GM12891 (cell line): ENCODE results near the gene CERS6.

Source experiments
- POLR2A ChIP-seq: IDR thresholded peaks from 2 replicates; pipeline ENCODE4 v1.6.1; 2011; ENCODE audit warnings: low read depth, low read length, control low read depth
- TAF1 ChIP-seq: IDR thresholded peaks from 2 replicates; pipeline ENCODE4 v1.6.1; 2011; ENCODE audit warnings: low read depth, low read length, control low read depth

DNA sequence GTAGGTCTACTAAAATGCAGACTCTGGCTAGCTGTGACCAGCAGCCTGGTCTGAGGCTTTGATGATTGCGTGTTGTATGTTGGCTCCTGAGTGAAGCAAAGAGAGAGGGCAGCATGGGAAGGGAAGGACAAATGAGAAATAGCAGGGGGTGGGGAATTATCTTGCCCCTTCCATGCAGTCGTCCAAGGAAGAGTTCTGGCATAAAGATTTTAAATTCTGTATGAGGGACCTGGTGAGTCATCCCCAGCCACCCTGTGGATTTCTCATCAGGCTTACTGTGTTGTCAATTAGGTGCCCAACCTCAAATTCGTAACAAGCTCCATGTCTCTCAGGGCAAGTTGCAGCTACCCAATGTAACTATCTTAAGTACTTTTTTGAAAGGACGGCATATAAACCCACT lies 274.3 kb downstream of the CERS6 start:
- TF ChIP-seq POLR2A = no peak
- TF ChIP-seq TAF1 = no peak
